ENCODE measurements around the gene KRTAP9-2.

DNA sequence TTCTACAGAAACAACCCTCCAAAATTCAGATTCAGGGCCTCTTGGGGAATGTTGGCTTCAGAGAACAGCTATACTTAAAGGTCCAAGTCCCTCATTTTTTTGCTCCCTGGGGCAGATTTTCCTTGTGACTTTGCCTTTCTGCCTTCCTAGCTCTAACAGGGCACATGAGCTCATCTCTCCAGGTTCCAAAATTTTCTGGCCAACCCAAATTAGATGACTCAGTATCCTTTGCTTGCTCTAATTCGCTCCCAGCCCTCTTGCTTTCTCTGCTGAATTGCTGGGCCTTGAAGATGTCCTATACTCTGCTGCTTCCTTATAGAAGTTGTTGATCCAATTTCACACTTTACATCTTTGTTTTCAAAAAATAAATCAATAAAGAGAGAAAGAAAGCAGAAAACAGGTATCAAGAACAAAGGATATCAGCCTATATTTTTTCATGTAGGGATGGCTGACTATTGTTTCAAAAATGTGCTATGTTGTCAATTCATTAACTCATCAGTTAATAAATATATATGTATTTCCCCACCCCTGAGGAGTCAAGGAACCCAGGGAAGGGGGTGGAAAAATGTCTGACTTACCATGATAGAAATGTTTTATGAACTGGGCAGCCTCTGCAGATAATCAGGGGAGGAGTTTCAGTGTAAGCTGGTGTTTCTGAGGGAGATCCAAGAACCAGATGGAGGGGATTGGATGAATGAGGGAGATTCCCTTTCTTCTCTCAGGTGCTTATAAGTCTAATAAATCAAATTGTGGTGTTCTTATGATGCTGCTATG, 47.4 kb upstream of the KRTAP9-2 start:
- TF ChIP-seq POLR2AphosphoS5 (IDR thresholded peaks at IDR 0.05; ENCODE audit: low read depth, low read length) (no peak), POLR2A (IDR thresholded peaks at IDR 0.05; ENCODE audit: low read depth, low read length) (no peak), TAF1 (IDR thresholded peaks at IDR 0.05; ENCODE audit: borderline replicate concordance, low read depth, low read length) (no peak)

Measured in GM12892 (cell line).